Epithelial cell of esophagus (primary cell): ENCODE results near the gene UBA5.
A peak's percentile ranks its signal among the peaks of the same experiment; 100 is the strongest.

Experiments
- DNase-seq: peaks from one replicate; pipeline ENCODE4 v3.0.0; 2010; ENCODE audit warnings: low read depth
- H3K4me3 ChIP-seq: 2 replicates; pipeline ENCODE4 v1.5.1; 2011; ENCODE audit warnings: mild to moderate bottlenecking, low read length, control low read depth
- TF ChIP-seq, protein P1 (sequence below): IDR thresholded peaks from 2 replicates; pipeline ENCODE4 v1.5.1; 2011; ENCODE audit warnings: low read depth, mild to moderate bottlenecking, low read length, control low read depth, inconsistent platforms; ENCODE audit not compliant: insufficient read depth; ENCODE audit errors: missing control alignments

UBA5 gene

GRCh38 chr3:132652640-132653270, 7.4 kb upstream of the UBA5 start:
- no peak for DNase-seq
- no peak overlapping the region for H3K4me3 ChIP-seq
- TF ChIP-seq, protein P1, sequence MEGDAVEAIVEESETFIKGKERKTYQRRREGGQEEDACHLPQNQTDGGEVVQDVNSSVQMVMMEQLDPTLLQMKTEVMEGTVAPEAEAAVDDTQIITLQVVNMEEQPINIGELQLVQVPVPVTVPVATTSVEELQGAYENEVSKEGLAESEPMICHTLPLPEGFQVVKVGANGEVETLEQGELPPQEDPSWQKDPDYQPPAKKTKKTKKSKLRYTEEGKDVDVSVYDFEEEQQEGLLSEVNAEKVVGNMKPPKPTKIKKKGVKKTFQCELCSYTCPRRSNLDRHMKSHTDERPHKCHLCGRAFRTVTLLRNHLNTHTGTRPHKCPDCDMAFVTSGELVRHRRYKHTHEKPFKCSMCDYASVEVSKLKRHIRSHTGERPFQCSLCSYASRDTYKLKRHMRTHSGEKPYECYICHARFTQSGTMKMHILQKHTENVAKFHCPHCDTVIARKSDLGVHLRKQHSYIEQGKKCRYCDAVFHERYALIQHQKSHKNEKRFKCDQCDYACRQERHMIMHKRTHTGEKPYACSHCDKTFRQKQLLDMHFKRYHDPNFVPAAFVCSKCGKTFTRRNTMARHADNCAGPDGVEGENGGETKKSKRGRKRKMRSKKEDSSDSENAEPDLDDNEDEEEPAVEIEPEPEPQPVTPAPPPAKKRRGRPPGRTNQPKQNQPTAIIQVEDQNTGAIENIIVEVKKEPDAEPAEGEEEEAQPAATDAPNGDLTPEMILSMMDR: no peak

DNA sequence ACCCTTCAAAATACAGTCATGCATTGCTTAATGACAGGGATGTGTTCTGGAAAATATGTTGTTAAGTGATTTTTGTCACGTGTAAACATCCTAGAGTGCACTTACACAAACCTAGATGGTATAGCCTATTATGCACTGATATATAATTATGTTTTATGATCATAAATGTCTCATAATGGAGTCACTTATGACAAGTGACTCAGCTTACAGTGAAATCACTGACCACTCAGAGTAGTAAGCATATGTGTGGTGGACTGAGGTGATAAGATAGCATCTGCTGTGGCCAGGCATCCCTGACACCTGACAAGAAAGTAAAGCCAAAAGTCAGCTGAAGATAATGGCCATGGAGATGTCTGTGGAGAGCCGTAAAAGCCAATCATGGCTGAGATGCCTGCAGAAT, 5.9 kb upstream of the UBA5 start:
- TF ChIP-seq, protein P1: no peak
- no peak for DNase-seq
- no peak overlapping the region for H3K4me3 ChIP-seq

DNA sequence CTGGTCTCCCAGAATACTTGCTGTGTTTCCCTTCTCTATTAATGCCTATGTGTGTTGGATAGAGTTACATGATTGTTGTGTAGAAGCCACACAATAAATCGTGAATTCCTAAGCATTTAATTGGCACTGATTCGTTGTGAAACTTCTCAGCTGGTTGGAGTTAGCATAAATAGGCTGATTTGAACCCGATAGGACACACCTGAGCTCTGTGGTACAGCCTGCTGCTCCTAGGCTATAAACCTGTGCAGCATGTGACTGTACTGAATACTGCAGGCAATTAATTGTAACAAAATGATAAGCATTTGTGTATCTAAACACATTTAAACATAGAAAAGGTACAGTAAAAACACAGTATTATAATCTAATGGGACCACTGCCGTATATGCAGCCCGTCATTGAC, 5.4 kb upstream of the UBA5 start:
- no peak for DNase-seq
- TF ChIP-seq, protein P1: no peak
- H3K4me3 ChIP-seq: no peak overlapping the region

- no peak for DNase-seq
- TF ChIP-seq, protein P1: no peak
- no peak overlapping the region for H3K4me3 ChIP-seq
Measured at GRCh38 chr3:132655471-132655870, 4.7 kb upstream of the UBA5 start.

- no peak overlapping the region for H3K4me3 ChIP-seq
- DNase-seq: no peak
- TF ChIP-seq, protein P1: no peak
Measured at GRCh38 chr3:132657869-132658747, 2.0 kb upstream of the UBA5 start.

DNA sequence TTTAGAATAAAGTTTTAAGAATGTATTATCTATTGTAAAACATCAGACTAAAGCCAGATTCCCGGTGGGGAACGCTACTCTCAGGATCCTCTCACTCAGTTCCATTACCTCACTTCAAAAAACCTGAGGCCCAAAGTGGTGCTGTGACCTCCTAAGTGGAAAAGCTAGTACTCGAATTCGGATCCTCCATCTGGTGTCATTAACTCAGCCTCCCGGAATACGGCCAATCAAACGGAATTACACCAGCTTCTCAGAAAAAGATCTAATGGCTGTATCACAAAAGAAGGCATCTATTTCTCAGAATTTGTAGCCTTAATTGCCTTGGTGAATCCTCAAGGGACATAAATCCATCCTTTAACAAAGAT, 1.1 kb upstream of the UBA5 start:
- H3K4me3 ChIP-seq: peak overlapping the region; percentile 81
- TF ChIP-seq, protein P1: no peak
- DNase-seq: peak; percentile 30
